BE2C (cell line): Measurements from ENCODE around the gene AIMP2.

Experiments
- DNase-seq: peaks from one replicate; pipeline ENCODE4 v3.0.0-alpha.2; 2020
- H3K27me3 ChIP-seq: fragments of 250-450 bp; sonication (Bioruptor Pico); 2 replicates; pipeline ENCODE4 v1.5.1; 2020; ENCODE audit warnings: mild to moderate bottlenecking
- H3K36me3 ChIP-seq: fragments of 250-450 bp; sonication (Bioruptor Pico); 2 replicates; pipeline ENCODE4 v1.5.1; 2020; ENCODE audit warnings: mild to moderate bottlenecking
- H3K4me1 ChIP-seq: fragments of 250-450 bp; sonication (Bioruptor Pico); 2 replicates; pipeline ENCODE4 v1.5.1; 2020
- H3K4me3 ChIP-seq: 2 replicates; pipeline ENCODE4 v1.5.1; 2011; ENCODE audit warnings: low read depth, low read length
- H3K9me3 ChIP-seq: fragments of 250-450 bp; sonication (Bioruptor Pico); 2 replicates; pipeline ENCODE4 v1.5.1; 2020
- CTCF ChIP-seq: IDR thresholded peaks from 2 replicates; pipeline ENCODE4 v1.5.1; 2012; ENCODE audit warnings: mild to moderate bottlenecking, low read depth, low read length

AIMP2 gene

GRCh38 chr7:6027806-6028365 lies 18.8 kb downstream of the AIMP2 start:
- no peaks in the 10 kb centered on the region for H3K4me1 ChIP-seq

GRCh38 chr7:6028563-6028962 lies 19.5 kb downstream of the AIMP2 start:
- no peaks in the 10 kb centered on the region for H3K9me3 ChIP-seq
- no peaks in the 10 kb centered on the region for H3K27me3 ChIP-seq
- peaks cover 81% of the 10 kb centered on the region for H3K36me3 ChIP-seq
- no peaks in the 10 kb centered on the region for H3K4me1 ChIP-seq
- no peak for DNase-seq
- no peak overlapping the region for H3K4me3 ChIP-seq
- no peak for TF ChIP-seq CTCF

More at GRCh38 chr7:6027806-6028365, 18.8 kb downstream of the AIMP2 start:
- Histone ChIP-seq H3K27me3 (no peaks in the 10 kb centered on the region), H3K4me3 (no peak overlapping the region), H3K9me3 (no peaks in the 10 kb centered on the region), H3K36me3 (peaks cover 83% of the 10 kb centered on the region)
- TF ChIP-seq CTCF = no peak
- DNase-seq = no peak

- no peak for DNase-seq
- TF ChIP-seq CTCF = no peak
- no peaks in the 10 kb centered on the region for H3K4me1 ChIP-seq
- H3K9me3 ChIP-seq = no peaks in the 10 kb centered on the region
- H3K27me3 ChIP-seq = no peaks in the 10 kb centered on the region
- peaks cover 73% of the 10 kb centered on the region for H3K36me3 ChIP-seq
- H3K4me3 ChIP-seq = no peak within 1 kb of the TSS
Observed at GRCh38 chr7:6030988-6031387, 21.9 kb downstream of the AIMP2 start, which contains the start of gene ANKRD61. Gene ANKRD61, plus strand, starts transcription at chr7:6031376. Its CDS starts 0 bp downstream, at chr7:6031376.

GRCh38 chr7:6031567-6031966 lies 22.5 kb downstream of the AIMP2 start:
- Histone ChIP-seq H3K36me3 (peaks cover 72% of the 10 kb centered on the region), H3K4me1 (no peaks in the 10 kb centered on the region), H3K9me3 (no peaks in the 10 kb centered on the region), H3K27me3 (no peaks in the 10 kb centered on the region), H3K4me3 (no peak overlapping the region)
- no peak for TF ChIP-seq CTCF
- DNase-seq = no peak

- Histone ChIP-seq H3K27me3 (no peaks in the 10 kb centered on the region), H3K4me3 (no peak overlapping the region), H3K36me3 (peaks cover 73% of the 10 kb centered on the region), H3K9me3 (no peaks in the 10 kb centered on the region), H3K4me1 (no peaks in the 10 kb centered on the region)
- no peak for TF ChIP-seq CTCF
- DNase-seq = no peak
Observed at GRCh38 chr7:6032167-6032566, 23.1 kb downstream of the AIMP2 start.

GRCh38 chr7:6032641-6033040 lies 23.6 kb downstream of the AIMP2 start:
- Histone ChIP-seq H3K4me1 (no peaks in the 10 kb centered on the region), H3K9me3 (no peaks in the 10 kb centered on the region), H3K27me3 (no peaks in the 10 kb centered on the region), H3K4me3 (no peak overlapping the region), H3K36me3 (peaks cover 73% of the 10 kb centered on the region)
- DNase-seq = no peak
- no peak for TF ChIP-seq CTCF
